ENCODE results near the gene KIF18A.
"Not testable (repeated sequence)": the region's sequence is repeated elsewhere in the genome, so short reads cannot be mapped to it uniquely, and the experiment has no call there.

- not testable (repeated sequence) for TF ChIP-seq TAF1 (IDR thresholded peaks at IDR 0.05; ENCODE audit: low read depth, low read length); BRCA1 (IDR thresholded peaks at IDR 0.05; ENCODE audit: low read depth, low read length); EP300 (IDR thresholded peaks at IDR 0.05; ENCODE audit: borderline replicate concordance in 1 of 2, low read depth in 2 of 2, low read length in 2 of 2); TEAD4 (IDR thresholded peaks at IDR 0.05; ENCODE audit: low read depth, low read length); EGR1 (IDR thresholded peaks at IDR 0.05; ENCODE audit: borderline replicate concordance, low read depth, low read length); CHD2 (IDR thresholded peaks at IDR 0.05; ENCODE audit: low read length); EZH2 (IDR thresholded peaks at IDR 0.05; ENCODE audit: low read depth, low read length, severe bottlenecking); SRF (IDR thresholded peaks at IDR 0.05; ENCODE audit: low read depth, low read length); GTF2F1 (IDR thresholded peaks at IDR 0.05; ENCODE audit: borderline replicate concordance, low read depth, low read length); RFX5 (IDR thresholded peaks at IDR 0.05; ENCODE audit: borderline replicate concordance, low read depth, low read length)
- TF ChIP-seq, protein P1, sequence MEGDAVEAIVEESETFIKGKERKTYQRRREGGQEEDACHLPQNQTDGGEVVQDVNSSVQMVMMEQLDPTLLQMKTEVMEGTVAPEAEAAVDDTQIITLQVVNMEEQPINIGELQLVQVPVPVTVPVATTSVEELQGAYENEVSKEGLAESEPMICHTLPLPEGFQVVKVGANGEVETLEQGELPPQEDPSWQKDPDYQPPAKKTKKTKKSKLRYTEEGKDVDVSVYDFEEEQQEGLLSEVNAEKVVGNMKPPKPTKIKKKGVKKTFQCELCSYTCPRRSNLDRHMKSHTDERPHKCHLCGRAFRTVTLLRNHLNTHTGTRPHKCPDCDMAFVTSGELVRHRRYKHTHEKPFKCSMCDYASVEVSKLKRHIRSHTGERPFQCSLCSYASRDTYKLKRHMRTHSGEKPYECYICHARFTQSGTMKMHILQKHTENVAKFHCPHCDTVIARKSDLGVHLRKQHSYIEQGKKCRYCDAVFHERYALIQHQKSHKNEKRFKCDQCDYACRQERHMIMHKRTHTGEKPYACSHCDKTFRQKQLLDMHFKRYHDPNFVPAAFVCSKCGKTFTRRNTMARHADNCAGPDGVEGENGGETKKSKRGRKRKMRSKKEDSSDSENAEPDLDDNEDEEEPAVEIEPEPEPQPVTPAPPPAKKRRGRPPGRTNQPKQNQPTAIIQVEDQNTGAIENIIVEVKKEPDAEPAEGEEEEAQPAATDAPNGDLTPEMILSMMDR (IDR thresholded peaks at IDR 0.05; ENCODE audit: control extremely low read depth in 1 of 3, insufficient read depth in 1 of 3, low read depth in 1 of 3, low read length in 3 of 3) = not testable (repeated sequence)
Measured at GRCh38 chr11:28087693-28088092, 20.3 kb downstream of the KIF18A start.
